Transverse colon (tissue), 3 donors: Measurements from ENCODE around the gene MINDY1.

Experiments
- POLR2A ChIP-seq: fragments of 450-650 bp; IDR thresholded peaks from one replicate; pipeline ENCODE4 v1.6.1; 2016; ENCODE audit warnings: antibody characterized with exemption, mild to moderate bottlenecking, moderate library complexity
- TF ChIP-seq, protein P1 (sequence below), 5 experiments: fragments of 200-600 bp in 3 of 5; fragments of 450-650 bp in 2 of 5; sonication (generic) in 3 of 5; IDR thresholded peaks; 1 replicate in 2 of 5; 2 replicates in 3 of 5; pipeline ENCODE4 v1.5.1; 2016 to 2017; ENCODE audit warnings: antibody characterized with exemption in 5 of 5, inconsistent platforms in 3 of 5, mild to moderate bottlenecking in 2 of 5, moderate library complexity in 1 of 5

DNA sequence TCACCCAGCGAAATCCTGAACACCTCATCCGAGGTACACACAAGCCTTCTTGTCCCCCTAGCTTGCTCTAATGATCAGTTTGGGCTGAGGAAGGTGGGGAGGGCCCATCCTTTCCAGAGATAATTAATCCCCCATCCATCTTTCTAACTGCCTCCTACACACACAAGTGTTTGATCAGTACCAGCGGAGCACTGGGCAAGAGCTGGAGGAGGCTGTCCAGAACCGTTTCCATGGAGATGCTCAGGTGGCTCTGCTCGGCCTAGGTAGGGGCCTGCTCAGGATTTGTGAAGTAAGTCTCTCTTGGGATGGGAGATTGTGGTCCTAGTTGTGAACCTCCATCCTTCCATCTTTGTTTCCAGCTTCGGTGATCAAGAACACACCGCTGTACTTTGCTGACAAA, 18.8 kb downstream of the MINDY1 start:
- no peak for TF ChIP-seq POLR2A
- TF ChIP-seq, protein P1, sequence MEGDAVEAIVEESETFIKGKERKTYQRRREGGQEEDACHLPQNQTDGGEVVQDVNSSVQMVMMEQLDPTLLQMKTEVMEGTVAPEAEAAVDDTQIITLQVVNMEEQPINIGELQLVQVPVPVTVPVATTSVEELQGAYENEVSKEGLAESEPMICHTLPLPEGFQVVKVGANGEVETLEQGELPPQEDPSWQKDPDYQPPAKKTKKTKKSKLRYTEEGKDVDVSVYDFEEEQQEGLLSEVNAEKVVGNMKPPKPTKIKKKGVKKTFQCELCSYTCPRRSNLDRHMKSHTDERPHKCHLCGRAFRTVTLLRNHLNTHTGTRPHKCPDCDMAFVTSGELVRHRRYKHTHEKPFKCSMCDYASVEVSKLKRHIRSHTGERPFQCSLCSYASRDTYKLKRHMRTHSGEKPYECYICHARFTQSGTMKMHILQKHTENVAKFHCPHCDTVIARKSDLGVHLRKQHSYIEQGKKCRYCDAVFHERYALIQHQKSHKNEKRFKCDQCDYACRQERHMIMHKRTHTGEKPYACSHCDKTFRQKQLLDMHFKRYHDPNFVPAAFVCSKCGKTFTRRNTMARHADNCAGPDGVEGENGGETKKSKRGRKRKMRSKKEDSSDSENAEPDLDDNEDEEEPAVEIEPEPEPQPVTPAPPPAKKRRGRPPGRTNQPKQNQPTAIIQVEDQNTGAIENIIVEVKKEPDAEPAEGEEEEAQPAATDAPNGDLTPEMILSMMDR (IDR thresholded peaks at IDR 0.05), result no peak
